HG03378 (cell line): Measurements from ENCODE around the gene GSK3B.

ENCODE experiments used
- ATAC-seq: cut with Tn5 transposase; IDR thresholded peaks from one replicate; pipeline ENCODE4 v1.9.1; 2021; ENCODE audit warnings: mild to moderate bottlenecking, moderate library complexity; ENCODE audit not compliant: unreplicated experiment

Gene GSK3B

GRCh38 chr3:119792270-119792669, 302.0 kb downstream of the GSK3B start:
- no peak for ATAC-seq

GRCh38 chr3:119790369-119790768, 303.9 kb downstream of the GSK3B start:
- no peak for ATAC-seq

- ATAC-seq = no peak
These were observed 307.8 kb downstream of the GSK3B start for GRCh38 chr3:119786409-119786808.

GRCh38 chr3:119783883-119784282, 310.4 kb downstream of the GSK3B start:
- ATAC-seq = no peak

GRCh38 chr3:119783255-119783654, 311.0 kb downstream of the GSK3B start:
- no peak for ATAC-seq

- no peak for ATAC-seq
These were observed 311.8 kb downstream of the GSK3B start for GRCh38 chr3:119782460-119782859.

- no peak for ATAC-seq
These were observed 312.7 kb downstream of the GSK3B start, which contains the start of gene NR1I2 for GRCh38 chr3:119781330-119782198. Gene NR1I2, plus strand, starts transcription at chr3:119782101.

GRCh38 chr3:119779731-119780383, 314.4 kb downstream of the GSK3B start:
- ATAC-seq = peak; percentile 72

- ATAC-seq = no peak
These were observed 315.4 kb downstream of the GSK3B start for GRCh38 chr3:119778811-119779210.

GRCh38 chr3:119778176-119778575, 316.1 kb downstream of the GSK3B start:
- ATAC-seq = no peak

- no peak for ATAC-seq
These were observed 317.9 kb downstream of the GSK3B start for GRCh38 chr3:119776304-119776703.

- peak; percentile 88 for ATAC-seq
These were observed 319.8 kb downstream of the GSK3B start for GRCh38 chr3:119774444-119774843.
